ENCODE data around the gene CCT2. TPM values are rescaled to one million over a fixed set of nuclear protein-coding genes. Genes with fewer than 3 reads are reported as not detected.

Gene CCT2
- total RNA-seq, 1 experiment from 2014 or later, result 342 TPM

GRCh38 chr12:69641546-69641945 is 56.3 kb downstream of the CCT2 start:
- H3K27ac Mint-ChIP-seq, result no peak overlapping the region
- ATAC-seq (no peak), DNase-seq (ENCODE audit: low spot score) (no peak)
- H3K36me3 Mint-ChIP-seq, result no peaks in the 10 kb centered on the region
- ChIA-PET POLR2A (interaction anchor here (0.5 kb wide), 1 partner anchor 45 kb away, joined by 3 read pairs; no protein-coding TSS in a partner anchor), CTCF (interaction anchor here (1.1 kb wide), 1 partner anchor 12 kb away, joined by 3 read pairs; no protein-coding TSS in a partner anchor)
- TF ChIP-seq CBFB (CRISPR knock-in tag; IDR thresholded peaks at IDR 0.05; ENCODE audit: low read depth), result no peak
- peaks cover 3% of the 10 kb centered on the region; the same call in 1 of the 2 replicates for H3K27me3 Mint-ChIP-seq (ENCODE audit: low read depth)
- H3K9me3 Mint-ChIP-seq, result no peaks in the 10 kb centered on the region
- H3K4me3 Mint-ChIP-seq, result no peak overlapping the region
- H3K4me1 Mint-ChIP-seq, result no peaks in the 10 kb centered on the region

- DNase-seq (ENCODE audit: low spot score) (no peak), ATAC-seq (no peak)
- ChIA-PET CTCF (interaction anchor here (1.1 kb wide), 1 partner anchor 13 kb away, joined by 3 read pairs; no protein-coding TSS in a partner anchor), POLR2A (no interaction called here)
- H3K9me3 Mint-ChIP-seq, result no peaks in the 10 kb centered on the region
- H3K27me3 Mint-ChIP-seq (ENCODE audit: low read depth), result peaks cover 3% of the 10 kb centered on the region; the same call in 1 of the 2 replicates
- H3K27ac Mint-ChIP-seq, result no peak overlapping the region
- no peaks in the 10 kb centered on the region for H3K4me1 Mint-ChIP-seq
- TF ChIP-seq E2F5 (CRISPR knock-in tag; IDR thresholded peaks at IDR 0.05) (no peak), GABPB1 (CRISPR knock-in tag; IDR thresholded peaks at IDR 0.05) (no peak), GRHL2 (CRISPR knock-in tag; IDR thresholded peaks at IDR 0.05; ENCODE audit: insufficient replicate concordance, severe bottlenecking) (no peak), ZNF219 (CRISPR knock-in tag; IDR thresholded peaks at IDR 0.05; ENCODE audit: borderline replicate concordance) (no peak)
- no peak overlapping the region for H3K4me3 Mint-ChIP-seq
- H3K36me3 Mint-ChIP-seq, result no peaks in the 10 kb centered on the region
These were observed 57.3 kb downstream of the CCT2 start for GRCh38 chr12:69642531-69642930.

- ChIA-PET POLR2A (no interaction called here), CTCF (interaction anchor here (1.6 kb wide), 1 partner anchor 135 kb away, joined by 4 read pairs; no protein-coding TSS in a partner anchor)
- no peak for TF ChIP-seq CREM (CRISPR knock-in tag; IDR thresholded peaks at IDR 0.05)
- no peak for TF ChIP-seq NFYB (CRISPR knock-in tag; conservative IDR thresholded peaks at IDR 0.05; ENCODE audit: low read depth)
- no peak for TF ChIP-seq E2F4 (CRISPR knock-in tag; IDR thresholded peaks at IDR 0.05; ENCODE audit: borderline replicate concordance, low read depth)
- TF ChIP-seq GTF2I (CRISPR knock-in tag; conservative IDR thresholded peaks at IDR 0.05), result no peak
- TF ChIP-seq CTCF (IDR thresholded peaks at IDR 0.05), result no peak
- TF ChIP-seq RELA (CRISPR knock-in tag; IDR thresholded peaks at IDR 0.05; ENCODE audit: borderline replicate concordance), result no peak
- no peak for TF ChIP-seq ARID4B (CRISPR knock-in tag; IDR thresholded peaks at IDR 0.05; ENCODE audit: borderline replicate concordance)
- no peak for TF ChIP-seq PRDM15 (CRISPR knock-in tag; IDR thresholded peaks at IDR 0.05)
- no peak for TF ChIP-seq TEAD4 (CRISPR knock-in tag; IDR thresholded peaks at IDR 0.05)
- no peak for ATAC-seq
- no peak for DNase-seq (ENCODE audit: low spot score)
- no peaks in the 10 kb centered on the region for H3K9me3 Mint-ChIP-seq
- H3K36me3 Mint-ChIP-seq, result no peaks in the 10 kb centered on the region
- no peak overlapping the region for H3K4me3 Mint-ChIP-seq
- H3K27ac Mint-ChIP-seq, result no peak overlapping the region
- no peaks in the 10 kb centered on the region for H3K4me1 Mint-ChIP-seq
- peaks cover 3% of the 10 kb centered on the region; the same call in 1 of the 2 replicates for H3K27me3 Mint-ChIP-seq (ENCODE audit: low read depth)
These were observed 59.3 kb downstream of the CCT2 start for GRCh38 chr12:69644511-69644910.
